K562 (cell line): Measurements from ENCODE around the gene TMEM131L. TPM values are rescaled to one million over a fixed set of nuclear protein-coding genes. Genes with fewer than 3 reads are reported as not detected.

Experiments used
- ATAC-seq: fragments of 200-7000 bp; cut with Tn5 transposase; 3 replicates; pipeline ENCODE4 v1.9.1; 2020; ENCODE audit warnings: moderate library complexity
- BruUV-seq: library from RNA; stranded (reverse); fragments of 400-500 nt; replicated peaks from 2 replicates; lab custom pipeline; 2021; lab: Mats Ljungman, UMichigan
- CTCF ChIA-PET: fragments of 300-600 bp; formaldehyde crosslinking; extraction: SDS; loops from one replicate; lab custom pipeline; 2021; ENCODE audit warnings: low intra/inter-chr PET ratio; lab: Yijun Ruan, JAX
- POLR2A ChIA-PET: fragments of 300-600, 350-650 bp; sonication (Branson Sonifier 250); formaldehyde crosslinking; extraction: SDS; loops from one replicate; lab custom pipeline; 2021; ENCODE audit warnings: antibody characterized with exemption, inconsistent platforms; lab: Yijun Ruan, JAX
- DNase-seq, 4 experiments: peaks; one replicate each; pipeline versions ENCODE4 v3.0.0 to v3.0.0-alpha.2; 2011 to 2018; ENCODE audit warnings: low spot score in 3 of 4, mixed read lengths in 3 of 4; ENCODE audit errors: extremely low read depth in 1 of 4
- FAIRE-seq: peaks from 2 replicates; lab custom pipeline; 2011; peaks lifted over from hg19 to GRCh38; lab: Jason Lieb, UNC
- H2AFZ ChIP-seq: 2 replicates; pipeline ENCODE4 v1.6.0; 2011; ENCODE audit warnings: low read depth, low read length, control low read depth, inconsistent platforms
- H3K27ac ChIP-seq: fragments of 200-600 bp; 3 replicates; pipeline ENCODE4 v1.8.0; 2011; ENCODE audit warnings: low read depth, mild to moderate bottlenecking, control low read depth, inconsistent platforms, low read length, moderate library complexity, mixed read lengths; ENCODE audit errors: extremely low read depth
- H3K27me3 ChIP-seq, 2 experiments: fragments of 300-600 bp in 1 of 2; 2 replicates in 1 of 2; 3 replicates in 1 of 2; pipeline versions ENCODE4 v1.6.0 to v1.8.0; 2011; ENCODE audit warnings: inconsistent platforms in 2 of 2, low read length in 2 of 2, mild to moderate bottlenecking in 1 of 2, mixed read lengths in 1 of 2, moderate library complexity in 1 of 2; ENCODE audit not compliant: control insufficient read depth in 2 of 2, insufficient read depth in 2 of 2
- H3K36me3 ChIP-seq: fragments of 300-600 bp; 3 replicates; pipeline ENCODE4 v1.8.0; 2011; ENCODE audit warnings: mild to moderate bottlenecking, low read length, inconsistent platforms; ENCODE audit not compliant: control insufficient read depth, insufficient read depth
- H3K4me1 ChIP-seq, 2 experiments: fragments of 200-600 bp in 1 of 2; replicated peaks in 1 of 2; 2 replicates in 1 of 2; 3 replicates in 1 of 2; pipeline versions ENCODE4 v1.5.1 to v1.8.0; 2011; ENCODE audit warnings: inconsistent platforms in 2 of 2, low read length in 2 of 2, mild to moderate bottlenecking in 1 of 2, mixed read lengths in 1 of 2, moderate library complexity in 1 of 2; ENCODE audit not compliant: control insufficient read depth in 2 of 2, insufficient read depth in 2 of 2
- H3K4me2 ChIP-seq: 2 replicates; pipeline ENCODE4 v1.6.1; 2011; ENCODE audit warnings: low read length, control low read depth, inconsistent platforms, mixed read lengths; ENCODE audit not compliant: insufficient read depth
- H3K4me3 ChIP-seq: fragments of 200-600 bp; sonication (generic), shearing (Covaris generic); 2 replicates; pipeline ENCODE4 v1.5.1; 2016; ENCODE audit warnings: control low read depth, inconsistent platforms
- H3K79me2 ChIP-seq: fragments of 200-600 bp; 3 replicates; pipeline ENCODE4 v1.8.0; 2011; ENCODE audit warnings: low read length, inconsistent platforms; ENCODE audit not compliant: control insufficient read depth, insufficient read depth
- H3K9ac ChIP-seq, 2 experiments: 2 replicates each; pipeline versions ENCODE4 v1.6.0 to v1.6.1; 2011; ENCODE audit warnings: low read depth in 2 of 2, low read length in 2 of 2, control low read depth in 1 of 2, inconsistent platforms in 1 of 2, mild to moderate bottlenecking in 1 of 2, mixed read lengths in 1 of 2; ENCODE audit not compliant: insufficient read depth in 1 of 2
- H3K9me1 ChIP-seq: one replicate; pipeline ENCODE4 v1.6.0; 2011; ENCODE audit warnings: inconsistent platforms, mild to moderate bottlenecking, low read length, moderate library complexity; ENCODE audit not compliant: control insufficient read depth, insufficient read depth
- H3K9me3 ChIP-seq: replicated peaks from 2 replicates; pipeline ENCODE4 v1.5.1; 2011; ENCODE audit warnings: low read depth, low read length, inconsistent platforms; ENCODE audit not compliant: control insufficient read depth, insufficient read depth
- H4K20me1 ChIP-seq: replicated peaks from 2 replicates; pipeline ENCODE4 v1.6.1; 2011; ENCODE audit warnings: low read length, inconsistent platforms, mixed read lengths; ENCODE audit not compliant: control insufficient read depth, insufficient read depth
- ATF7 ChIP-seq: fragments of 450-650 bp; IDR thresholded peaks from 2 replicates; pipeline ENCODE4 v1.7.1; 2014; ENCODE audit warnings: mild to moderate bottlenecking, moderate library complexity
- EWSR1 ChIP-seq: fragments of 450-650 bp; IDR thresholded peaks from 2 replicates; pipeline ENCODE4 v1.6.1; 2018; ENCODE audit warnings: borderline replicate concordance, mild to moderate bottlenecking, low read depth, moderate library complexity; ENCODE audit not compliant: partially characterized antibody
- MCM2 ChIP-seq: fragments of 450-650 bp; IDR thresholded peaks from 2 replicates; pipeline ENCODE4 v1.6.1; 2017; ENCODE audit warnings: low read depth, mild to moderate bottlenecking
- NR0B1 ChIP-seq: fragments of 450-650 bp; IDR thresholded peaks from one replicate; pipeline ENCODE4 v1.6.1; 2018; ENCODE audit warnings: mild to moderate bottlenecking, moderate library complexity; ENCODE audit not compliant: partially characterized antibody
- RBM15 ChIP-seq: fragments of 200-400 bp; formaldehyde crosslinking; IDR thresholded peaks from 2 replicates; pipeline ENCODE4 v1.6.1; 2018; ENCODE audit warnings: mild to moderate bottlenecking, low read length, moderate library complexity; ENCODE audit not compliant: insufficient read depth
- ZBTB5 ChIP-seq: fragments of 450-650 bp; IDR thresholded peaks from 2 replicates; pipeline ENCODE4 v1.6.1; 2017; ENCODE audit warnings: antibody characterized with exemption
- ZNF518B ChIP-seq: fragments of 250-450 bp; sonication (Bioruptor Pico); IDR thresholded peaks from 2 replicates; pipeline ENCODE4 v1.5.0; 2021; ENCODE audit warnings: mild to moderate bottlenecking, moderate library complexity
- in situ Hi-C: fragments of 300-500 bp; cut with MboI; formaldehyde crosslinking; loops from 4 replicates; pipeline ENCODE4 v1.15.0; 2018; ENCODE audit warnings: inconsistent platforms, mixed read lengths
- intact Hi-C: fragments of 100-400 bp; cut with micrococcal nuclease; formaldehyde crosslinking; loops from 2 replicates; pipeline ENCODE4 v1.14.2; 2022
- polyA plus RNA-seq, 8 experiments: library from polyadenylated mRNA; depleted of rRNA in 4 of 8; stranded (reverse) in 5 of 8; unstranded in 3 of 8; fragments of >200 nt; fragmentation: Nextera tagmentation in 2 of 8; fragmentation: Illumina TruSeq in 1 of 8; extraction: Ambion mirVana in 2 of 8; extraction: Trizol in 1 of 8; gene quantifications; 2 replicates each; pipeline versions ENCODE4 v1.2.1 to v1.2.3, GENCODE V29; 2011 to 2014; ENCODE audit warnings: inconsistent platforms in 1 of 8, missing spikeins in 1 of 8
- total RNA-seq, 7 experiments: library from RNA; depleted of rRNA in 6 of 7; stranded (reverse); fragments of >200 nt in 6 of 7; fragmentation: Illumina TruSeq in 2 of 7; extraction: Trizol in 2 of 7; gene quantifications; 2 replicates each; pipeline versions ENCODE4 v1.2.1 to v1.2.3, GENCODE V29; 2011 to 2021; ENCODE audit warnings: low replicate concordance in 1 of 7

The TMEM131L gene
- total and polyA plus RNA-seq, 9 of the 15 experiments (the other 6 are each of a cell fraction or from before 2014, with no cell fraction given) = 1.2 to 20.8 (median 12.9) TPM

GRCh38 chr4:153553819-153554170 lies 87.6 kb downstream of the TMEM131L start:
- no peak for DNase-seq
- Histone ChIP-seq H3K4me3 (no peak overlapping the region), H4K20me1 (no peaks in the 10 kb centered on the region), H3K27ac (no peak overlapping the region), H3K4me1 (no peaks in the 10 kb centered on the region), H3K4me2 (no peak overlapping the region), H3K27me3 (no peaks in the 10 kb centered on the region), H3K79me2 (0 out of 3 replicates have a peak, but pooled peaks cover 2% of the 10 kb centered on the region), H2AFZ (no peak overlapping the region), H3K9ac (no peak overlapping the region), H3K36me3 (peaks cover 19% of the 10 kb centered on the region; the same call in 2 of the 3 replicates), H3K9me3 (no peaks in the 10 kb centered on the region), H3K9me1 (no peaks in the 10 kb centered on the region)
- CTCF ChIA-PET = no interaction called here
- intact Hi-C loops (no loop called here), in situ Hi-C loops (no loop called here)
- TF ChIP-seq RBM15 (no peak), MCM2 (no peak), NR0B1 (no peak), ZNF518B (CRISPR knock-in tag) (no peak), ZBTB5 (no peak), EWSR1 (no peak), ATF7 (no peak)
- no TSS peak for BruUV-seq
- no peak for FAIRE-seq
- POLR2A ChIA-PET = no interaction called here
- ATAC-seq = no peak
